ENCODE data around the gene POU2F2.
"Not testable (repeated sequence)": the region's sequence is repeated elsewhere in the genome, so short reads cannot be mapped to it uniquely, and the experiment has no call there.

Gene POU2F2

GRCh38 chr19:42051166-42052115 is 80.8 kb downstream of the POU2F2 start:
- no peak for TF ChIP-seq CTCF (IDR thresholded peaks at IDR 0.05; ENCODE audit: insufficient read depth, low read depth, low read length, missing control alignments)
- no peak overlapping the region for H3K4me3 ChIP-seq (ENCODE audit: low read depth, low read length)
- peak; percentile 41 for DNase-seq (ENCODE audit: low read depth)

- H3K4me3 ChIP-seq (ENCODE audit: low read depth, low read length) = no peak overlapping the region
- no peak for TF ChIP-seq CTCF (IDR thresholded peaks at IDR 0.05; ENCODE audit: insufficient read depth, low read depth, low read length, missing control alignments)
- no peak for DNase-seq (ENCODE audit: low read depth)
Observed at GRCh38 chr19:42048992-42049391, 83.3 kb downstream of the POU2F2 start.

GRCh38 chr19:42045575-42045974 is 86.7 kb downstream of the POU2F2 start:
- TF ChIP-seq CTCF (IDR thresholded peaks at IDR 0.05; ENCODE audit: insufficient read depth, low read depth, low read length, missing control alignments) = no peak
- no peak for DNase-seq (ENCODE audit: low read depth)
- H3K4me3 ChIP-seq (ENCODE audit: low read depth, low read length) = no peak overlapping the region

GRCh38 chr19:42042455-42043170 is 89.6 kb downstream of the POU2F2 start:
- no peak for TF ChIP-seq CTCF (IDR thresholded peaks at IDR 0.05; ENCODE audit: insufficient read depth, low read depth, low read length, missing control alignments)
- H3K4me3 ChIP-seq (ENCODE audit: low read depth, low read length) = no peak overlapping the region
- DNase-seq (ENCODE audit: low read depth) = no peak

- not testable (repeated sequence) for DNase-seq (ENCODE audit: low read depth); H3K4me3 ChIP-seq (ENCODE audit: low read depth, low read length)
Observed at GRCh38 chr19:42040491-42040890, 91.8 kb downstream of the POU2F2 start.

GRCh38 chr19:42040031-42040430 is 92.2 kb downstream of the POU2F2 start:
- TF ChIP-seq CTCF (IDR thresholded peaks at IDR 0.05; ENCODE audit: insufficient read depth, low read depth, low read length, missing control alignments) = no peak
- H3K4me3 ChIP-seq (ENCODE audit: low read depth, low read length) = no peak overlapping the region
- DNase-seq (ENCODE audit: low read depth) = no peak

- no peak overlapping the region for H3K4me3 ChIP-seq (ENCODE audit: low read depth, low read length)
- no peak for TF ChIP-seq CTCF (IDR thresholded peaks at IDR 0.05; ENCODE audit: insufficient read depth, low read depth, low read length, missing control alignments)
- no peak for DNase-seq (ENCODE audit: low read depth)
Observed at GRCh38 chr19:42038666-42039065, 93.6 kb downstream of the POU2F2 start.
